HepG2 (cell line): ENCODE measurements around the gene MXD1. TPM values are rescaled to one million over a fixed set of nuclear protein-coding genes. Genes with fewer than 3 reads are reported as not detected.

Experiments used
- CC2D1A ChIP-seq: sonication (generic); formaldehyde crosslinking; IDR thresholded peaks from 2 replicates; pipeline ENCODE4 v1.8.1; 2023; ENCODE audit warnings: mild to moderate bottlenecking, missing genetic modification reagents
- FOXM1 ChIP-seq: sonication (generic); formaldehyde crosslinking; IDR thresholded peaks from 2 replicates; pipeline ENCODE4 v1.5.0; 2020; ENCODE audit warnings: missing genetic modification reagents
- GATAD1 ChIP-seq: IDR thresholded peaks from 2 replicates; pipeline ENCODE4 v1.6.1; 2016; ENCODE audit warnings: missing genetic modification reagents, missing compliant biosample characterization
- GPN1 ChIP-seq: sonication (generic); formaldehyde crosslinking; IDR thresholded peaks from 2 replicates; pipeline ENCODE4 v1.5.1; 2020; ENCODE audit warnings: missing genetic modification reagents, borderline replicate concordance
- MIXL1 ChIP-seq: IDR thresholded peaks from 2 replicates; pipeline ENCODE4 v1.6.1; 2016
- RNF2 ChIP-seq: fragments of 450-650 bp; conservative IDR thresholded peaks from 2 replicates; pipeline ENCODE4 v1.6.1; 2016; ENCODE audit warnings: low read depth
- SALL2 ChIP-seq: sonication (generic); formaldehyde crosslinking; IDR thresholded peaks from 2 replicates; pipeline ENCODE4 v1.8.1; 2023; ENCODE audit warnings: mild to moderate bottlenecking, missing genetic modification reagents, inconsistent platforms
- SETDB1 ChIP-seq: sonication (generic); formaldehyde crosslinking; IDR thresholded peaks from 2 replicates; pipeline ENCODE4 v1.5.1; 2020; ENCODE audit warnings: missing genetic modification reagents, mild to moderate bottlenecking, borderline replicate concordance
- STAT5B ChIP-seq: sonication (generic); formaldehyde crosslinking; IDR thresholded peaks from 2 replicates; pipeline ENCODE4 v1.4.0; 2020; ENCODE audit warnings: missing genetic modification reagents
- TBX2 ChIP-seq: sonication (generic); formaldehyde crosslinking; IDR thresholded peaks from 2 replicates; pipeline ENCODE4 v1.5.0; 2020; ENCODE audit warnings: missing genetic modification reagents, mild to moderate bottlenecking, borderline replicate concordance
- ZC3H13 ChIP-seq: sonication (generic); formaldehyde crosslinking; IDR thresholded peaks from 2 replicates; pipeline ENCODE4 v1.8.1; 2023; ENCODE audit warnings: mild to moderate bottlenecking, missing genetic modification reagents, moderate library complexity
- ZKSCAN5 ChIP-seq: sonication (generic); formaldehyde crosslinking; IDR thresholded peaks from 2 replicates; pipeline ENCODE4 v1.5.1; 2020; ENCODE audit warnings: mild to moderate bottlenecking, missing genetic modification reagents
- ZNF121 ChIP-seq: sonication (generic); formaldehyde crosslinking; IDR thresholded peaks from 2 replicates; pipeline ENCODE4 v1.5.0; 2020; ENCODE audit warnings: mild to moderate bottlenecking, missing genetic modification reagents
- ZNF207 ChIP-seq: fragments of 450-650 bp; IDR thresholded peaks from 2 replicates; pipeline ENCODE4 v1.6.1; 2016; ENCODE audit warnings: antibody characterized with exemption, borderline replicate concordance
- ZNF251 ChIP-seq: sonication (generic); formaldehyde crosslinking; IDR thresholded peaks from 2 replicates; pipeline ENCODE4 v1.9.0; 2021; ENCODE audit warnings: mild to moderate bottlenecking, missing genetic modification reagents
- ZNF34 ChIP-seq: sonication (generic); formaldehyde crosslinking; IDR thresholded peaks from 2 replicates; pipeline ENCODE4 v1.4.0; 2020; ENCODE audit warnings: mild to moderate bottlenecking, missing genetic modification reagents, borderline replicate concordance
- ZNF343 ChIP-seq: sonication (generic); formaldehyde crosslinking; IDR thresholded peaks from 2 replicates; pipeline ENCODE4 v1.4.0; 2020; ENCODE audit warnings: mild to moderate bottlenecking, missing genetic modification reagents
- ZNF432 ChIP-seq: sonication (generic); formaldehyde crosslinking; IDR thresholded peaks from 2 replicates; pipeline ENCODE4 v1.5.0; 2020; ENCODE audit warnings: missing genetic modification reagents, mild to moderate bottlenecking, borderline replicate concordance
- ZSCAN25 ChIP-seq: sonication (generic); formaldehyde crosslinking; IDR thresholded peaks from 2 replicates; pipeline ENCODE4 v1.8.0; 2022; ENCODE audit warnings: mild to moderate bottlenecking, missing genetic modification reagents
- polyA plus RNA-seq, 8 experiments: library from polyadenylated mRNA; depleted of rRNA in 3 of 8; stranded (reverse) in 7 of 8; unstranded in 1 of 8; fragments of >200 nt; fragmentation: Illumina TruSeq in 4 of 8; extraction: Trizol in 4 of 8; gene quantifications; 2 replicates each; pipeline versions ENCODE4 v1.2.1 to v1.2.3, GENCODE V29; 2011 to 2016; ENCODE audit warnings: low read depth in 4 of 8, missing spikeins in 1 of 8, mixed read lengths in 1 of 8; ENCODE audit not compliant: insufficient read depth in 1 of 8
- total RNA-seq, 5 experiments: library from RNA; depleted of rRNA; stranded (reverse); fragments of >200 nt; fragmentation: Illumina TruSeq; extraction: Trizol; gene quantifications; 2 replicates each; pipeline ENCODE4 v1.2.3, GENCODE V29; 2016; ENCODE audit warnings: low read depth in 1 of 5
- TF ChIP-seq, protein P1 (sequence below): sonication (generic); formaldehyde crosslinking; IDR thresholded peaks from 2 replicates; pipeline ENCODE4 v1.5.0; 2020; ENCODE audit warnings: mild to moderate bottlenecking, missing genetic modification reagents, moderate library complexity
- TF ChIP-seq, protein P2 (sequence below): sonication (generic); formaldehyde crosslinking; IDR thresholded peaks from 2 replicates; pipeline ENCODE4 v1.5.0; 2020; ENCODE audit warnings: missing genetic modification reagents, mild to moderate bottlenecking, borderline replicate concordance
- TF ChIP-seq, protein P3 (sequence below): sonication (generic); formaldehyde crosslinking; IDR thresholded peaks from 2 replicates; pipeline ENCODE4 v1.4.0; 2020; ENCODE audit warnings: missing genetic modification reagents
- TF ChIP-seq, protein P4 (sequence below): conservative IDR thresholded peaks from 2 replicates; pipeline ENCODE4 v1.6.1; 2018; ENCODE audit warnings: missing genetic modification reagents

The MXD1 gene
- total and polyA plus RNA-seq, 2 of the 13 experiments (the other 11 are each of a cell fraction or from before 2014, with no cell fraction given): 6.4 to 14.9 TPM

DNA sequence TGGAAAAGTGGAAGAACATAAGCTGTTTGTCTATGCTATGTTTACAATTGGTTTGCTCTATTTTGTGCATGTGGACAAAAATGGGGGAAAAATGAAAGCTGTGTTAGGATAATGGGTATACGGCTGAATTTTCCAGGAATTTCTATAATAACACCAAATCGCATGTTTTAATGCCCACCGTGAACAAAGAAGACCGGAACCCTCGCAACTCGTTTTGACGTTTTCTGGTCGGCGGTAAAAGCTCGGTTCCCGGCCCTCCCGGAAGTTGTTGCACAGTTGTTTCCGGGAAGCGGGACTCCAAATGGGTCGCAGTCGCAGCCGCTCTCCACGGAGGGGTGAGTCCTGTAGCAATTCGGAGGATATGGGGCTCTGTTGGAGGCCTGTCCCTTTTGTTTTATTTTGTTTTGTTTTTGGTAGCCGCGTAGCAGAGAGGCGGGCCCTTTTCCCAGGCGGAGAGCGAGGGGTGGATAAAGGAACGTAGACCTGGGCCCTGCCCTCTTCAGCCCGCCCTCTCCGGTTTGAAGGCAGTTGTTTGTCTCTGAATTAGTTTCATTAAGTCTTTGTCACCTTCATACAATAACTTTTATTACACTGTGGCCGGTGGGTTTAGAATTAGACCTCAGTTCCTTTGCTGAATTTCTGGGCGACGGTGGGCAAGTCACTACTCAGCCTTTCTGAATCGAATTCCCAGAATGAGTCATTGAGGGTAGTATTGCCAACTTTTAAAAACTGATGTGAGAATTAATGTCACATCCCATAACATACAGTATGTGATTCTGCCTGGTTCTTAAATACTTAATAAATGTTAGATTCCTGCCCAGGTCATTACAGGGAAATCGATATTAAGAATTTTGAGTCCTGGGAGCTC, 21.0 kb upstream of the MXD1 start, which contains the start of gene SNRNP27 (continued):
- 0 out of 2 replicates have a peak, but pooled peaks have one; percentile 78 for TF ChIP-seq SETDB1
- peak; percentile 66 for TF ChIP-seq TBX2 (CRISPR knock-in tag)
- no peak for TF ChIP-seq RNF2
- no peak for TF ChIP-seq ZNF121 (CRISPR knock-in tag)
- TF ChIP-seq ZNF251 (CRISPR knock-in tag): no peak
- peak; percentile 91; the same call in 1 of the 2 replicates for TF ChIP-seq SALL2
- no peak for TF ChIP-seq ZNF432 (CRISPR knock-in tag)
- TF ChIP-seq, protein P1, sequence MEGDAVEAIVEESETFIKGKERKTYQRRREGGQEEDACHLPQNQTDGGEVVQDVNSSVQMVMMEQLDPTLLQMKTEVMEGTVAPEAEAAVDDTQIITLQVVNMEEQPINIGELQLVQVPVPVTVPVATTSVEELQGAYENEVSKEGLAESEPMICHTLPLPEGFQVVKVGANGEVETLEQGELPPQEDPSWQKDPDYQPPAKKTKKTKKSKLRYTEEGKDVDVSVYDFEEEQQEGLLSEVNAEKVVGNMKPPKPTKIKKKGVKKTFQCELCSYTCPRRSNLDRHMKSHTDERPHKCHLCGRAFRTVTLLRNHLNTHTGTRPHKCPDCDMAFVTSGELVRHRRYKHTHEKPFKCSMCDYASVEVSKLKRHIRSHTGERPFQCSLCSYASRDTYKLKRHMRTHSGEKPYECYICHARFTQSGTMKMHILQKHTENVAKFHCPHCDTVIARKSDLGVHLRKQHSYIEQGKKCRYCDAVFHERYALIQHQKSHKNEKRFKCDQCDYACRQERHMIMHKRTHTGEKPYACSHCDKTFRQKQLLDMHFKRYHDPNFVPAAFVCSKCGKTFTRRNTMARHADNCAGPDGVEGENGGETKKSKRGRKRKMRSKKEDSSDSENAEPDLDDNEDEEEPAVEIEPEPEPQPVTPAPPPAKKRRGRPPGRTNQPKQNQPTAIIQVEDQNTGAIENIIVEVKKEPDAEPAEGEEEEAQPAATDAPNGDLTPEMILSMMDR (CRISPR knock-in tag): no peak
- peak; percentile 66; the same call in 1 of the 2 replicates for TF ChIP-seq ZSCAN25
- peak; percentile 95 for TF ChIP-seq STAT5B (CRISPR knock-in tag)
- peak; percentile 99 for TF ChIP-seq GATAD1 (CRISPR knock-in tag)
- TF ChIP-seq FOXM1 (CRISPR knock-in tag): peak; percentile 57; the same call in 1 of the 2 replicates
- TF ChIP-seq CC2D1A (CRISPR knock-in tag): no peak
- TF ChIP-seq ZKSCAN5 (CRISPR knock-in tag): peak; percentile 73
- no peak for TF ChIP-seq ZC3H13
- no peak for TF ChIP-seq ZNF343
- TF ChIP-seq, protein P2, sequence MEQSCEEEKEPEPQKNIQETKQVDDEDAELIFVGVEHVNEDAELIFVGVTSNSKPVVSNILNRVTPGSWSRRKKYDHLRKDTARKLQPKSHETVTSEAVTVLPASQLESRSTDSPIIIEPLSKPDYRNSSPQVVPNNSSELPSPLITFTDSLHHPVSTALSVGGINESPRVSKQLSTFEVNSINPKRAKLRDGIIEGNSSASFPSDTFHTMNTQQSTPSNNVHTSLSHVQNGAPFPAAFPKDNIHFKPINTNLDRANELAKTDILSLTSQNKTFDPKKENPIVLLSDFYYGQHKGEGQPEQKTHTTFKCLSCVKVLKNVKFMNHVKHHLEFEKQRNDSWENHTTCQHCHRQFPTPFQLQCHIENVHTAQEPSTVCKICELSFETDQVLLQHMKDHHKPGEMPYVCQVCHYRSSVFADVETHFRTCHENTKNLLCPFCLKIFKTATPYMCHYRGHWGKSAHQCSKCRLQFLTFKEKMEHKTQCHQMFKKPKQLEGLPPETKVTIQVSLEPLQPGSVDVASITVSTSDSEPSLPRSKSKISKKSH (CRISPR knock-in tag): peak; percentile 90
- peak; percentile 38; the same call in 1 of the 2 replicates for TF ChIP-seq GPN1 (CRISPR knock-in tag)
- peak; percentile 91 for TF ChIP-seq MIXL1 (CRISPR knock-in tag)
- TF ChIP-seq ZNF207: no peak
- TF ChIP-seq ZNF34 (CRISPR knock-in tag): no peak
- TF ChIP-seq, protein P3, sequence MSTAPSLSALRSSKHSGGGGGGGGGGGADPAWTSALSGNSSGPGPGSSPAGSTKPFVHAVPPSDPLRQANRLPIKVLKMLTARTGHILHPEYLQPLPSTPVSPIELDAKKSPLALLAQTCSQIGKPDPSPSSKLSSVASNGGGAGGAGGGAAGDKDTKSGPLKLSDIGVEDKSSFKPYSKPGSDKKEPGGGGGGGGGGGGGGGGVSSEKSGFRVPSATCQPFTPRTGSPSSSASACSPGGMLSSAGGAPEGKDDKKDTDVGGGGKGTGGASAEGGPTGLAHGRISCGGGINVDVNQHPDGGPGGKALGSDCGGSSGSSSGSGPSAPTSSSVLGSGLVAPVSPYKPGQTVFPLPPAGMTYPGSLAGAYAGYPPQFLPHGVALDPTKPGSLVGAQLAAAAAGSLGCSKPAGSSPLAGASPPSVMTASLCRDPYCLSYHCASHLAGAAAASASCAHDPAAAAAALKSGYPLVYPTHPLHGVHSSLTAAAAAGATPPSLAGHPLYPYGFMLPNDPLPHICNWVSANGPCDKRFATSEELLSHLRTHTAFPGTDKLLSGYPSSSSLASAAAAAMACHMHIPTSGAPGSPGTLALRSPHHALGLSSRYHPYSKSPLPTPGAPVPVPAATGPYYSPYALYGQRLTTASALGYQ: peak; percentile 81
- TF ChIP-seq, protein P4, sequence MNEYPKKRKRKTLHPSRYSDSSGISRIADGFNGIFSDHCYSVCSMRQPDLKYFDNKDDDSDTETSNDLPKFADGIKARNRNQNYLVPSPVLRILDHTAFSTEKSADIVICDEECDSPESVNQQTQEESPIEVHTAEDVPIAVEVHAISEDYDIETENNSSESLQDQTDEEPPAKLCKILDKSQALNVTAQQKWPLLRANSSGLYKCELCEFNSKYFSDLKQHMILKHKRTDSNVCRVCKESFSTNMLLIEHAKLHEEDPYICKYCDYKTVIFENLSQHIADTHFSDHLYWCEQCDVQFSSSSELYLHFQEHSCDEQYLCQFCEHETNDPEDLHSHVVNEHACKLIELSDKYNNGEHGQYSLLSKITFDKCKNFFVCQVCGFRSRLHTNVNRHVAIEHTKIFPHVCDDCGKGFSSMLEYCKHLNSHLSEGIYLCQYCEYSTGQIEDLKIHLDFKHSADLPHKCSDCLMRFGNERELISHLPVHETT (CRISPR knock-in tag): peak; percentile 86
